G401.6 (cell line): Measurements from ENCODE around the gene EFCAB5.
"Not testable (repeated sequence)": the region's sequence is repeated elsewhere in the genome, so short reads cannot be mapped to it uniquely, and the experiment has no call there.

Experiments used
- FAIRE-seq: peaks from 2 replicates; lab custom pipeline; 2012; peaks lifted over from hg19 to GRCh38; lab: Jason Lieb, UNC

The EFCAB5 gene

GRCh38 chr17:29935909-29936308 lies 5.5 kb upstream of the EFCAB5 start:
- FAIRE-seq, result not testable (repeated sequence)

GRCh38 chr17:29936724-29937123 lies 4.7 kb upstream of the EFCAB5 start:
- no peak for FAIRE-seq

GRCh38 chr17:29945281-29945680 lies 3.8 kb downstream of the EFCAB5 start:
- no peak for FAIRE-seq

GRCh38 chr17:29948448-29949215 lies 7.2 kb downstream of the EFCAB5 start:
- FAIRE-seq, result peak; percentile 21

GRCh38 chr17:29949696-29950095 lies 8.3 kb downstream of the EFCAB5 start:
- FAIRE-seq, result no peak

- FAIRE-seq, result no peak
Observed at GRCh38 chr17:29954405-29954804, 13.0 kb downstream of the EFCAB5 start.

GRCh38 chr17:29956225-29956624 lies 14.8 kb downstream of the EFCAB5 start:
- FAIRE-seq, result no peak

- not testable (repeated sequence) for FAIRE-seq
Observed at GRCh38 chr17:29957488-29957887, 16.1 kb downstream of the EFCAB5 start.

- no peak for FAIRE-seq
Observed at GRCh38 chr17:29958947-29959657, 17.7 kb downstream of the EFCAB5 start.

- FAIRE-seq, result no peak
Observed at GRCh38 chr17:29959658-29960337, 18.4 kb downstream of the EFCAB5 start.

- no peak for FAIRE-seq
Observed at GRCh38 chr17:29962656-29963055, 21.2 kb downstream of the EFCAB5 start.

- no peak for FAIRE-seq
Observed at GRCh38 chr17:29968271-29968670, 26.8 kb downstream of the EFCAB5 start.

- no peak for FAIRE-seq
Observed at GRCh38 chr17:29972277-29972676, 30.8 kb downstream of the EFCAB5 start.

GRCh38 chr17:29973005-29973404 lies 31.6 kb downstream of the EFCAB5 start:
- no peak for FAIRE-seq

GRCh38 chr17:29977836-29978235 lies 36.4 kb downstream of the EFCAB5 start:
- FAIRE-seq, result no peak

GRCh38 chr17:29980261-29980660 lies 38.8 kb downstream of the EFCAB5 start:
- no peak for FAIRE-seq

GRCh38 chr17:29982991-29983653 lies 41.7 kb downstream of the EFCAB5 start:
- FAIRE-seq, result no peak

GRCh38 chr17:29996458-29996857 lies 55.0 kb downstream of the EFCAB5 start:
- no peak for FAIRE-seq

GRCh38 chr17:30000001-30000754 lies 58.7 kb downstream of the EFCAB5 start:
- peak; percentile 71 for FAIRE-seq

GRCh38 chr17:30000755-30001257 lies 59.4 kb downstream of the EFCAB5 start:
- no peak for FAIRE-seq

- FAIRE-seq, result peak; percentile 45
Observed at GRCh38 chr17:30002088-30002487, 60.7 kb downstream of the EFCAB5 start.
